Adrenal gland (tissue), 5 donors: Measurements from ENCODE around the gene SREK1IP1.

ENCODE experiments used
- POLR2A ChIP-seq, 2 donors: fragments of 450-650 bp; IDR thresholded peaks; one replicate each; pipeline ENCODE4 v1.6.1; 2017; ENCODE audit warnings: antibody characterized with exemption in 2 of 2, mild to moderate bottlenecking in 2 of 2, moderate library complexity in 1 of 2
- TF ChIP-seq, protein P1 (sequence below), 6 experiments: fragments of 450-650 bp in 4 of 6; fragments of 200-600 bp in 2 of 6; sonication (generic) in 1 of 6; IDR thresholded peaks; 1 replicate in 5 of 6; 2 replicates in 1 of 6; pipeline versions ENCODE4 v1.5.1 to v1.8.0; 2016 to 2021; ENCODE audit warnings: antibody characterized with exemption in 6 of 6, mild to moderate bottlenecking in 2 of 6, moderate library complexity in 1 of 6
- donor health status: DM: no; HTN: no; CAD: no.

DNA sequence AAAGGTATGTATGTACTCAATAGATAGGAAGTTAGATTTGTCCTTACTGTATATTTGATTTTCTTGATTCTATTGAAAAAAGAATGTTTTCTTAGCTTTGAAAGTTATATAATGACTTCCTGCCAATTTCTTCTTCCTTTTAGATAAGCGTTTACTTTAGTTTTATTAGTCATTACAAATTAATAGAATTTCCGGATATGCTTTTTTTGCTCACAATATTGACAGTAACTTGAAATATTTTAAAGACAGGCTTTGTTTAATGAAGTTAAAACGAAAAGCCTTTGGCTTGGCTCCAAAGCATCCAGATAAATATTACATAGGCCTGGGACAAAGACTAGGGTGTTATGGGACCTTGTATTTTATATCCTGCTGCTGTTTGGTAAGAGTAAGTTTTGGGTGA lies 49.8 kb upstream of the SREK1IP1 start:
- TF ChIP-seq, protein P1, sequence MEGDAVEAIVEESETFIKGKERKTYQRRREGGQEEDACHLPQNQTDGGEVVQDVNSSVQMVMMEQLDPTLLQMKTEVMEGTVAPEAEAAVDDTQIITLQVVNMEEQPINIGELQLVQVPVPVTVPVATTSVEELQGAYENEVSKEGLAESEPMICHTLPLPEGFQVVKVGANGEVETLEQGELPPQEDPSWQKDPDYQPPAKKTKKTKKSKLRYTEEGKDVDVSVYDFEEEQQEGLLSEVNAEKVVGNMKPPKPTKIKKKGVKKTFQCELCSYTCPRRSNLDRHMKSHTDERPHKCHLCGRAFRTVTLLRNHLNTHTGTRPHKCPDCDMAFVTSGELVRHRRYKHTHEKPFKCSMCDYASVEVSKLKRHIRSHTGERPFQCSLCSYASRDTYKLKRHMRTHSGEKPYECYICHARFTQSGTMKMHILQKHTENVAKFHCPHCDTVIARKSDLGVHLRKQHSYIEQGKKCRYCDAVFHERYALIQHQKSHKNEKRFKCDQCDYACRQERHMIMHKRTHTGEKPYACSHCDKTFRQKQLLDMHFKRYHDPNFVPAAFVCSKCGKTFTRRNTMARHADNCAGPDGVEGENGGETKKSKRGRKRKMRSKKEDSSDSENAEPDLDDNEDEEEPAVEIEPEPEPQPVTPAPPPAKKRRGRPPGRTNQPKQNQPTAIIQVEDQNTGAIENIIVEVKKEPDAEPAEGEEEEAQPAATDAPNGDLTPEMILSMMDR (IDR thresholded peaks at IDR 0.05), result no peak
- TF ChIP-seq POLR2A (IDR thresholded peaks at IDR 0.05), result no peak
